GF-D8 (cell line): Measurements from ENCODE around the gene MCF2L2.
A peak's percentile ranks its signal among the peaks of the same experiment; 100 is the strongest.

Experiments used
- DNase-seq: peaks from one replicate; lab custom pipeline; 2025; lab: John Stamatoyannopoulos, UW

MCF2L2 gene

DNA sequence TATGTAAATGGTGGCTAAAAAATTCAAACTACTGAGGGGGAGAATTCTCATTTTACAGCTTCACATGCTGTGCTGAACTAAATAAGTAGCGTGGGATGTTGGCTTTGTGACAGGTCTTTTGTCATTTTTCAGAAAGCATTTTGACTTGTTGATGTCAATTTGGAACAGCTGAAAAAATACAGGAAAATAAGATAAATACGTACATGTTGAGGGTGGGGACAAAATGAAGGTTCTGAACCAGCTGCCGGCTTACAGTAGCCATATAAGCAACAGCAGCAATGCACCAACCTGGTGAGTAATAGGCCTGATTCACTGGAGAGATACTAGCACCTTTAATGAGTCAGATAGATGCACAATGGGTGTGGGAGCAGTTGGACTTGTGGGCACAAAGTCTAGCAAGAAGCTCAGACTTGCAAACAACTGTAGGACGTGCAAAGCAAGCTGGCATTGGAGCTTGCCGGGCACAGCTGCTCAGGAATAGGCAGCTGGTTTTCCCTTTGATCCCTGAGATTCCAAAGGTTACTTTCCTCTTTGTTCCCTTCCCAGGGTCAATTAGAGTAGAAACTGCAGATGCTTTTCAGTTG, 162.5 kb downstream of the MCF2L2 start:
- DNase-seq: no peak

DNA sequence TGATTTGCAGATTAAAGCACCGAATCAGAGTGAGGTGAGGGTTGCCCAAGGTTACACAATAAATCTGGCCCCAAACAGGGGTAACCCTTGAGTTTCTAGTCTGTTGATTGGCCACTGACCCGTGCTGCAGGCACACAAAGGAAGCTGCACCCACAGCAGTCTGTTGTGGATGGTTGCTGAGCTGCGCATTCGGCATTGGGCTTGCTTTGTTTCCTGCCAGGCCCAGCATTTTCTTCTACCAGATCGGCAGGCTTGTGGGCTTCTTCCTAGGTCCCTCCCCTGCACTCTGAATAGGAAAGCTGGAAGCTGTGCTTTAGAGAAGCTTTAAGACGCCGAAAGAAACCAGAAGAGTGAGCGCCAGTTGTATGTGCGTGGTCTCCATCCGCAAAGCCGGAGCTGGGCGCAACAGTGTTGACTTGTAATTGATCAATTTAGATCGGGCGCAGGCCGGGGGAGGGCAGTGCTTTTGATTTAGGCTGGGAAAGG, 163.2 kb downstream of the MCF2L2 start:
- no peak for DNase-seq

DNA sequence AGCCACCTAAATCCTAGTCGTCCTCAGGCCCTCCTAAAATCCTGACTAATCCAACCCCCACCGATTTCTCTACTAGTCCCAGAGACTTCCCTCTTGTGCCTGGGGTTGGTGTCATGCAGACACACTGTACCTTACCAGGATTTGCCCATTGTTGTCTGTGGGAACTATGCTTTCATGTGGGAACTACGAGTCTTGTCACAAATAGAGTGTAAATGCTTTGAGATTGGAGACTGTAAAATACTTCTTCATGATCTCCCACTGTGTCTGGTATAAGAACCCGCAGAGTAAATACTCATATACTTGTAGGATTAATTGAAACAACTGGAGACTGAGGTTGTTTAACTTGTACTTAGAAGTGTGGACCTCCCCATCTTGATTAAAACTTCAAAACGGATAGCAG, 164.2 kb downstream of the MCF2L2 start:
- DNase-seq: no peak

DNA sequence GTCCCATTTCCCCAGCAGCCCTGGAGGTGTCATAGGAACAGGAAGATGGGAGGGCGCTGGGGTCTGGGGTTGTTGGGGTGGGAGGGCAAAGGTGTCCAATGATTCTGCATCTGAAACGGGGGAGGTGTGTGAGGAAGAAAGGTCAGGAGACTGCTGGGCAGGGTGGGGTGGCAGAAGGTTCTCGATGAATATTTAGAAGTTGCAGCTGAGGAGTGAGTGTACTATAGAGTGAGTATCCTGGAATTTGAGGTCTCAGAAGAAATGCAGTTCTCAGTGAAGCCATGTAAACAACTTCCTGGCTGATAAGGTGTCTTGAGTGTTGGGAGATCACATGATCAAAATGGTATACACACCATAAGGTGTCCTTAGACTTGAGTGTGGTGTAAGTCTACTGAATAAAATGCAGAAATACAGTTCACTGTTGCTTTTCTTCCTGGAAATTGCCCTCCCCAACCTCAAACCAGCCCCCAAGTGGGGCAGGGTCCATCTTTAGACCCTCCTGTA, 165.5 kb downstream of the MCF2L2 start:
- no peak for DNase-seq

DNA sequence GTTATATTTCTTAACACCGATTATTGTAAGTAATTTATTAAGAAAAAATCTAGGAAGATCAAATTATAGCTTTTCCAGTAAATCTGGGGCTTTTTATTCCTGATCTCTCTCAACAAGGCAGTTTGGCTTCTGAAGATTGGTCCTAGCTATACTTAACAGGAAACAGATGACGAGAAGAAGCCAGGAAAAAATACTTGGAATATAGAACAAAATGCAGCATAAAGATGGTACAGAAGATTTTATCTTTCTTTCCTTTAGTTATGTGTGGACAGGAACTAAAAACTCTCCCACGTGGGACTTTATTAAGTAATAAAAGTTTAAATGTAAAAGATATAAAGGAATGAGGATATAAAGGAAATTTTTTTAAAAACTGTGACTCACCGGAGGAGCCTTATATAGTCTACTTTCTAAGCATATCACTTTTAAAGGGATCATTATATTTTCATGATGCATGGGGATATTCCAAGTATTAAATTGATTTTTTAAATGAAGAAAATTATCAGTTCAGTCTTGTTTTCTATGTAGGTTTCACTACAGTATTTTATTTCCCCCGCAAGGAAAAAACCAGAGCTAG, 167.2 kb downstream of the MCF2L2 start:
- DNase-seq: no peak

DNA sequence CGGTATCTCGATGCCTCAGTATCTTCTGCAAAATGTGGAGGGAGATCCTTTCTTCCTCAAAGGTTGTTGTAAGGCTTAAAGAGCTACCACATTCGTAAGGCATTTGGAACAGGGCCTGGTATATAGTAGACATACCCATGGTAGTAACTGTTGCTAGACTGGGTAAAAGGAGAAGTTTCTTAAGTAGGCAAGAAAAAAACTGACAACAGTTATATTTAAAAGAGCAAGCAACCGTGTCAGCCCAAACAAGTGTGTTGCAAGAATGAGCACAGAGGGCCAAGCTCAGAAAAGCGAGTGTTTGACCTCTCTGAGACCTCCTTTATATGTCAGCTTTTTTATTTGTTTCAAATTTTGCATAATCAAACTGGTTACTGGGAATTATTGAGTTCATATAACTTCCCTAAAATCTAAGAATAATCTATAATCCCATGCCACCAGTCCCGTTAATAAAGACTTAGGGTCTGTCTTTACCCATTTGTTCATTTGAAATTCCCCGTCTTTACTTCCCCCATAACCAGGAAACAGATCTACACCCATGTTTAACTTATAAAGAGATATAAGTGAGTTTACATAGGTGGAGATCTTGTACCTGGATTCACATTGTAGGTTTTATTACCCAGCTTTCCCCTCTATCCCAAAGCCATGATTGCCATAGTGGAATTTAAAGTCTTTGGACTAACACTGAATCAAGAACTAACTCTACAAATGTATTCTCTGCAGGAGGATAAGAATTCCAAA, 168.1 kb downstream of the MCF2L2 start:
- peak; percentile 89 for DNase-seq

DNA sequence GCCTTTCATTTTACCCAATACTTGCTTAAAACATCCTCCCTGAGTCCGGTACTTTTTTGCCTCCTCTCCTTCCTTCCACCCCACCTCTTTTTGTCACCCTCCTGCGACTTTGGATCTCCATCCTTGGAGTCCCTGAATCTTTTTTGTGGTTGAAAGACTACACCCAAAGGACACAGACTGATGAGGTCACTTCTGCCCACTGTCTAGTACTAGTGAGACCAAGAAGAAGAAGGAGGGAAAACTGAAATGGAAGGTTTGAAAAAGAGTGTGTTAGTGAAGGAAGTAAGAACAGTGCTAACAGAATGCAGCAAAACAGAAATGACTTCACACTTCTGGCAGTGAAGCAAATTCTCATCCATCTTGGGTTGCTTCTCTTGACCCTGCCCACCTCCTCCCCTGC, 168.8 kb downstream of the MCF2L2 start:
- no peak for DNase-seq

DNA sequence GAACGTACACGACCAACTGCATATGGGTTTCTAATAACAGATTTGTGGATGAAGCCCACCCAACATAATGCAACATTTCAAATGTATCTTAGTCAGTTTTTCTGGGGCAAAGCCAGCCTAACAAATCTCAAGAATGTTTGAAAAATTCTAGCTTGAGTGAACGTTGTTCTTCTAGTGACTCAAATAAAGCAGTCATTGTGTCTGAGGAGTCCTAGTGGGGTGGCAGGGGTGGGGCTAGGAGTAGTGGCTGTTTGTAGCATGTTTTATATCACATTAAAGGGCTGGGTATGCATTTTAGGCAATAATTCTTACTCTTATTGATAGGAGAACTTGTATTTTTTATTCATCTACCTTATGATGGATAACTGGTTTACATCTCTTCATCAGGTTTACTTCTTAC, 169.3 kb downstream of the MCF2L2 start:
- no peak for DNase-seq

DNA sequence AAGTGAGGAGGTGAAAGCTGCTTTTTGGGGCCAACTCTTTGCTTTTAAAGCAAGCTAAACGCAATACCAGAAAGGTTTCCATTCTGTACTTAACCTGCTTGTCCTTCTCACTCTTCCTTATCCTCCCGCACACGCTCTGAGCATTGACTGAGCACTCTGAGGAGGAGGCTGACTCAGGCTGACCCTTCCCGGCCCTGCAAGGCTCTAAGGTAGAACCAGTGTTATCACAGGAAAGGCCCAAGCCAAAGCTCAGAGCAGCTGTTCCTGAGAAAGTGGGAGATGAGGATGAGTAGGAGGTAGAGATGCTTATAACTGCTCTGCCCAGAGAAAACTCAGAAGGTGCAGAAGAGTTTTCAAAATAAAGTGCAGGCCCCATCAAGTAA, 173.1 kb downstream of the MCF2L2 start:
- no peak for DNase-seq

DNA sequence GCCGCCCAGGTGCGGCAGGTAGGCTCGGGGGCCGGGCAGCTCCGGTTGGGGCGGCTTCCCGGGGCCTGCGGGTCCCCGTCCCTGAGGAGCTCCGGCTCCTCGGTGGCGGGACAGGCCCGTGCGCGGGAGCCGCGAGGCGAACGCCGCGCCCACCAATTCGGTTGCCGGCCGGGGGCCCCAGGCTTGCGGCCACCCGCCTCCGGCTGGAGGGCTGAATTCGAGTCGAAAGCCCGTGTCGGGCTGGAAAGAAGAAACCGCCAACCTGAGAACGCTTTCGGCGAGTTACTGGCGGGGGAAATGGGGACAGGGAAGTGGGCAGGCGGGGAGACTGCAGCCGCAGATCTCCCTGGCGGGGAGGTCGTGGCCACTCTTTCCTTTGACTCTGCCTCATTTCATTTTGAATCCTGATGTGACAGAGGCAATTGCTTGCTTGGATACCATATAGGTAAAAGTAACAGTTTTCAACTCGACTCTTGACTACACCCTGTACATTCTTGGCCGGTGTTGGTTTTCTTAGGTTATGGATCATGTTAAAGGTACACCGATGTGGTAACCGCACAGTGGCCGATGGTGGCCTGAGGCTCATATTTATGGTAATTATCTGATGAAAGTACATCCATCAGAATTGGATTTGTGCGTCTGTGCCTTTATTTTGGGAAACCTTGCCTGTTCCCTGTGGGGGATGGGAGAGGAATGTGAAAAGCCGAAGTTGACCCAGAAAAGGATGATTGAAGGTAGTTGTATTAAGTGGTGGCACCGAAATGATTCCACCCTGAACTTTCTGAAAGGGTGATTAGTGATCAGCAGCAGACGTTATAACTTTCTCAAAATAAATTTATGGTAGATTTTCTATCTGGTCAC, 173.7 kb downstream of the MCF2L2 start:
- peak; percentile 21 for DNase-seq

DNA sequence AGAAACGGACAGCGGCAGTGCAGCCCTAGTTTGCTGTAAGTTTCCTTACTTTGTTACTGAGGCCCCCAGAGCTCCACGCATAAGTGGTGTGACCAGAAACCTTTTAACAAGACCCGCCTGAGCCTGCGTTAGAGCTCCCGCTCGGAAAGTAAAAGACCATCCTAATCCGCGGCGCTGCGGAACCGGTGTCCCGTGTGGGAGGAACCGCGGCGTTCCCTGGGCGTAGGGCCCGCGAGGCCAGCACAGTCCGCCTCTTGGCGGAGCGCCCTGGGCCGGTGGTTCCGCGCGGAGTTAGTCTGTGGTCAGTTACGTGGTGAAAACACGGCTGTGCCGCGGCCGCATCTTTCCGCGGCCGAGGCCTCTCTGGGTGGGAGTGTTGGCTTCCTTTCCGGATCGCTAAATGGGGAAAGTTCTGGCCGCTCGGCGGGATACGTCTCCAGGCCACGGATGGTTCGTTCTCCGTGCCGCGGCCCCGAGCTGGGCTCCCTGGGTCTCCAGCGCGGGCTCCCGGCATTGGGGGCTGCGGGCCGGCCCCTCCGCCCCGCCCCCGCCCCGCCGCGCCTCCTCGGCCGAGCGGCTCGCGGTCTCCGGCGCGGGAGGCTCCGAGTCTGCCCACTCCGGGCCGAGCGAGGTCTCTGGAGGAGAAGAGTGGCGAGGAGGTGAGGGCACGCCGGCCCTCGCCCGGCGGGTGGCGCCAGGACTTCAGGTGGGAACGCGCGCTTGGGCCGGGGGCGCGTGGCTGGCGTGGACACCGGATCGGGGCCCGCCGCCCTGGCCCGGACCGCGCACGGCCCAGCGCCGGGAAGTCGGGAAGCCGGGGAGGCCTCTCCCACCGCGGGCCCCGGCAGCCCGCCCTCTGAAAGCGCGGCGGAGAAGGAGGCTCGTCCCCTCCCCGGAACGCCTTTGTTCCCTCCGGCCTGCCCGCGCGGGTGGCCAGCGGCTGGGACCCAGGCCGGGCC, 174.6 kb downstream of the MCF2L2 start:
- peak; percentile 22 for DNase-seq

DNA sequence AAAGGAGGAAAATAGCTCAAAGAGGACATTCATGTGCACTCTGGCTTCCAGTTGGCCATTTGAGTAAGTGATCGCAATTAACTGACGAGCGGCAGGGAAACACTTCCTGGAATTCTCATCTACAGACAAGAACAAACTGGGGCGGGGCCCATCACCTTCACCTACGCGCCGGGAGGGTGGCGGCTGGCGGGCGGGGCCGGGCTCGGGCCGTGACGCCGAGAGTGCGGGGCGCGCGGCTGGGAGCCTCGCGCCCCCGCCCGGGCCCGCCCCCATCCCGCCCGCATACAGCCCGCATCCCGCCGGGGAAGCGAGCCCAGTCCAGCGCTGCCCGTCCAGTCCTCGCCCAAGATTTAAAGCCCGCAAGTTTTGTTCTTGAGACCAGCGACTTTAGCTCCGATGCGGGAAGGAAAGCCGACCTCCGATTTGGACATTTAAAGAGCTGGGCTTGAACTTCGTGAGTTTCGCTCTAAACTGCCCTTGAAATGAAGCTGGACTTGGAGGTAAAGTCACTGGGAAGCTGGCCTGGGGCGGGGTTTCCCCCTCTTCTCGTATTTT, 175.4 kb downstream of the MCF2L2 start, which contains the start of gene B3GNT5:
Gene B3GNT5, plus strand, starts transcription at position 281 of the 555 bp plus-strand sequence. CDS start 16,546 bp downstream, outside the sequence.
- DNase-seq: peak; percentile 33

DNA sequence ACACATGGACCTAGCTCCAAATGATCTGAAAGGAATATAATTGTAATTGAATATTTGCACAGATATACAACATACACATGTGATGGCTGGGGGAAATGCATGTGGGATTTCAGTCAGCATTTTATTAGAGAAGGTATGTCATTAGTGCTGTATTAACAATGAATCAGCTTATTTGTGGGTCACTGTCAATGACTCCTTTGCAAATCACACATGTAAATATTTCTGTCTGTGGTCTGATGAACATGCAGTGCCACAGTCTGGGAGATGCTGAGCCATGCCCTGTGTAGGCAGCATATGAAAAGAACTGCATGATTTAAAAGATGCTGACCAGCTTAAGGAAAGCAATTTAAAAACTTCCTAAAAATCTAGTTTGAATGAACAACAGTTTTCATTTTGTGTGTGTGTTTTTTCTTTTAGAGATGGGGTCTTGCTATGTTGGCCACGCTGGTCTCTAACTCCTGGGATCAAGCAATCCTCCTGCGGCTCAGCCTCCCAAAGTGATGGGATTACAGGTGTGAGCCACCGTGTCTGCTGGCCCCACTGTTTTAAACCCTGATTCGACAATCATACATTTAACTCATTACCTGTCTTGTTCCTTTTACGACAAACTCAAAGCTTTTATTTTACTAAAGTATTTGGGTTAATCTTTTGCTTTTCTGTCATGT, 176.2 kb downstream of the MCF2L2 start:
- DNase-seq: no peak

DNA sequence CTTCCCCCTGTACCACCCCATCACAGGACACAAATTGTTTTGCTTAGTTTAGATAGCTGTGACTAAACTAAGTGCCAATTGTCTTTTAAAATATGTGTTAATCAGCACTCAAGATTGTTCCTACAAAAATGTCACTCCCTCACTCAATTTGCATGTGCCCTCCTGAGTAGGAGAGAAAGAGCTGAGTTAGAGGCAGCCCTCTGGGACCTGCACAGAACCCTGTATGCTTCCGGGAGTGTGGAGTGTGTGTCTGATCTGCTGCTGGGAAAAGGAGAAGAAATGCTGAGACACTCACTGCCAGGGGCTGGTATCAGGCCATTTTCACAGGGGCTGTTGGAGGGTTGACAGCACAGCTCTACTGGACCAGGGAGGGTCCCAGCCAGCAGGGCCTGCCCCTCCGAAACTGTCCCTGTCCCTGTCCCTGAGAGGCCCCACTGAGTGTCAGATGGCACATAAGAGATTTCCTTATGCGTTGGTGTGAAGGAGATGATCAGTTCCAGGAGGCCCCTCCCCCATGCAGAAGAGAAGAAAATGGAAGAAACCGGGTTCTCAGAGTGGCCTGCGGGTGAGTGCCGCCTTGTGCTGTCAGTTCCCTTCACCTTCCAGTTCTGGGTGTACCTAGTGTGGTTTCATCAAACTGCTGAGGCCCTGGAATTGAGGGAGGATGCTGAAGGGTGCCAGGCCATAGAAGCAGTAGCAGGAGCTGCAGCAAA, 179.3 kb downstream of the MCF2L2 start:
- DNase-seq: no peak

DNA sequence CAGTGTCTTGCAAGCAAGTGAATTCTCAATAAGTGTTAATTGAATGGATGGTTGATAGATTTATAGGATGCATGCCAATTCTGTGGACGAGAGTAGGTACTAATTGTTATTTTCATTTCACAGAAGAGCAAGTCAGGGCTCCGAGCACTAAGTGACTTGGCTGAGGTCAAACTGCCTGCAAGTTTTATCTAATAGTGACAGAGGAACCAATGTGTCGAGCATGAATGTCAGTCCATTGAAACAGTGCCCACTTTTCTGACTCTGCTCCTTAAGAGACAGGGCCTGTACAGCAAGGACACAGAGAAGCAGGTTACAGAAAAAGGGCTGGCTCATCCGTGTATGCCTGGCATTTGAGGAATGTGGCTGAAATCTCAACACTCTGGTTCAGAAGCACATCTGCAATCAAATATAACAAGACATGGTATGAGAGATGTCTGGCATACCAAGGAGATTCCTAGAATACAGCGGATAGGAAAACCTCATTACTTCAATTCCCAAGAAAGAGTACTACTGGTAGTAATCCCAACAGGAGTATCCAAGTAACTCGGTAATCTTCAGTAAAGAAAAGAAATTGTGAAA, 181.3 kb downstream of the MCF2L2 start:
- no peak for DNase-seq

DNA sequence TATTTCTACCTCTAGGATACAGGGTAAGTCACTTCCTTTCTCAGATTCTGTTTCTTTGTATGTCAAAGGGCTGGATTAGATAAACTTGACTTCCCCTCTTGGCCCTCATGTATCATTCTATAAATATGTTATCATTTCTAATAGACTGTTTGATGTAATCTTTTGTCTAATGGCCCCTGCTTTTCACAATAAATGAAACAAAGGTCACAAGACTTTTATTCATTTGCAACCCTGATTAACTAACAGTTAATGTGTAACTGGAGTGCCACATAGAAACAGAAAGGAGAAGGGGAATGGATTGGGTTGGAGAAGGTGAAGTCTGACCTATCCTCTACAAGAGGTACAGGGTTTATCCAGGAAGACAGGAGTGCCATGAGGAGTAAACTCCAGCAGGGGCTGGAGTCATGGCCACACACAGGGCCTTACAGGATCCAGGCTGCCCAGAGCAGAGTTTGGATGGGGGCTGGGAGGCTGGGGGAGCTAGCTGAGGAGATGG, 183.4 kb downstream of the MCF2L2 start:
- DNase-seq: no peak

DNA sequence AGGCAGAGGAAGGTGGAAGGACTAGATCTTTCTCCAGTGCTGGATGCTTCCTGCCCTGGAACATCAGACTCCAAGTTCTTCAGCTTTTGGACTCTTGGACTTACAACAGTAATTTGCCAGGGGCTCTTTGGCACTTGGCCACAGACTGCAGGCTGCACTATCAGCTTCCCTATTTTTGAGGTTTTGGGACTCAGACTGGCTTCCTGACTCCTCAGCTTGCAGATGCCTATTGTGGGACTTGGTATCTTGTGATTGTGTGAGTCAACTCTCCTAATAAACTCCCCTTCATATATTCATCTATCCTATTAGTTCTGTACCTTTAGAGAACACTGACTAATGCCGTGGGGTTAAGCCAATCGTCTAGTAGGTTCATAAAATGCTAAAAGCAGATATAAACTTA, 184.2 kb downstream of the MCF2L2 start:
- DNase-seq: peak; percentile 75

DNA sequence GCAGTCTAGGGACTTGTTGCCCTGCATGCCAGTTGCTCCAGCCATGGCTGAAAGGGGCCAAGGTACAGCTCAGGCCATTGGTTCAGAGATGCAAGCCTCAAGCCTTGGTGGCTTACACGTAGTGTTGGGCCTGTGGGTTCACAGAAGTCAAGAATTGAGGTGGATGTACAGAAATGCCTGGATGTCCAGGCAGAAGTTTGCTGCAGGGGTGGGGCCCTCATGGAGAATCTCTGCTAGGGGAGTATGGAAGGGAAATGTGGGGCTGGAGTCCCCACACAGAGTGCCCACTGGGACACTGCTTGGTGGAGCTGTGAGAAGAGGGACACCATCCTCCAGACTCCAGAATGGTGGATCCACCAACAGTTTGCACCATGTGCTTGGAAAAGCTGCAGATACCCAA, 186.0 kb downstream of the MCF2L2 start:
- DNase-seq: no peak

DNA sequence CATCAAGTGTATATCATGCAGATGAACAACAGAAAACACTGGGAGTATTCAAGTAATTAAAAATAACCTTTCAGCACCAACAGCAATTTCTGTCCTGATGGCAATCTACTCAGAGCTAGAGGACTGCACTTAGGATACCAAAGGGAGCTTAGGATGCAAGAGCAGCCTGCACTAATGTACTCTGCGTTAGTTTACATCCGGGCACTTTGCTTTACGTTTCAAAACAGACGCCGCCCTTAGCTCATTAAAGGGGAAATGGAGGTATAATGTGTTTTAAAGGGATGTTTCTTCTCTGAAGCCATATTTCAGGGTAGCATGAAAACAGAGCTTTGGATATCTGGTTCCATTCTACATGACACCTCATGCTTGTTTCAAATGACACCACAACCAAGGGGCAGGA, 189.4 kb downstream of the MCF2L2 start:
- DNase-seq: no peak
